Kidney (tissue), 14 donors: ENCODE measurements around the gene MX2. TPM values are rescaled to one million over a fixed set of nuclear protein-coding genes. Genes with fewer than 3 reads are reported as not detected.

Experiments used
- DNase-seq, 5 donors: peaks; one replicate each; pipeline ENCODE4 v3.0.0-alpha.2; 2013 to 2020
- FAIRE-seq: peaks from 2 replicates; lab custom pipeline; 2012; peaks lifted over from hg19 to GRCh38; lab: Jason Lieb, UNC
- H3K27ac ChIP-seq, 2 donors: one replicate each; pipeline ENCODE4 v1.7.0; 2013; ENCODE audit warnings: low read depth in 2 of 2, low read length in 2 of 2, inconsistent platforms in 1 of 2
- H3K27me3 ChIP-seq: one replicate; pipeline ENCODE4 v1.7.1; 2013; ENCODE audit warnings: low read length, inconsistent platforms; ENCODE audit not compliant: control insufficient read depth, insufficient read depth
- H3K36me3 ChIP-seq, 3 donors: one replicate each; pipeline versions ENCODE4 v1.7.0 to v1.7.1; 2013; ENCODE audit warnings: low read length in 3 of 3, control low read depth in 1 of 3, inconsistent platforms in 1 of 3; ENCODE audit not compliant: insufficient read depth in 3 of 3, control insufficient read depth in 2 of 3
- H3K4me1 ChIP-seq, 3 donors: one replicate each; pipeline versions ENCODE4 v1.7.0 to v1.7.1; 2013; ENCODE audit warnings: low read length in 3 of 3, inconsistent platforms in 1 of 3, low read depth in 1 of 3; ENCODE audit not compliant: control insufficient read depth in 2 of 3, insufficient read depth in 2 of 3
- H3K4me3 ChIP-seq, 3 donors: one replicate each; pipeline versions ENCODE4 v1.7.0 to v1.8.1; 2013; ENCODE audit warnings: low read length in 3 of 3, control low read depth in 1 of 3, inconsistent platforms in 1 of 3
- H3K9ac ChIP-seq, 3 donors: one replicate each; pipeline versions ENCODE4 v1.7.0 to v1.7.1; 2013; ENCODE audit warnings: low read length in 3 of 3, control low read depth in 1 of 3, inconsistent platforms in 1 of 3
- H3K9me3 ChIP-seq, 3 donors: one replicate each; pipeline versions ENCODE4 v1.7.0 to v1.7.1; 2013; ENCODE audit warnings: low read length in 3 of 3, control low read depth in 1 of 3, inconsistent platforms in 1 of 3; ENCODE audit not compliant: control insufficient read depth in 2 of 3, insufficient read depth in 1 of 3
- CTCF ChIP-seq: IDR thresholded peaks from 3 replicates; pipeline ENCODE4 v1.5.1; 2012; ENCODE audit warnings: mild to moderate bottlenecking, moderate library complexity, borderline replicate concordance; ENCODE audit not compliant: insufficient read depth; ENCODE audit errors: extremely low read depth
- intact Hi-C: fragments of 100-400 bp; cut with DNase I; formaldehyde crosslinking; loops from one replicate; pipeline ENCODE4 v1.11.1; 2022
- polyA plus RNA-seq: library from polyadenylated mRNA; stranded (reverse); fragments of 350-450 nt; fragmentation: Illumina TruSeq; extraction: RNeasy Lipid Tissue Mini Kit (QIAGEN cat#74804); gene quantifications from one replicate; pipeline ENCODE4 v1.2.3, GENCODE V29; 2014; ENCODE audit warnings: low read depth, low replicate concordance; ENCODE audit not compliant: insufficient read depth
- total RNA-seq: library from RNA; stranded (reverse); fragmentation: NEBNext Ultra II Directional; extraction: Animal tissue kit (Norgen Biotek cat#: 25700); gene quantifications from one replicate; pipeline ENCODE4 v1.2.1, GENCODE V29; 2021
- donor health status: control.
- donor health status: control.
- donor health status: control.
- donor health status: control.
- donor health status: control.
- donor health status: DM: yes; HTN: yes; CAD: no.
- donor health status: Normal renal cell carcinoma (clear cell type).

Gene MX2
- total and polyA plus RNA-seq, 2 donors from 2014 or later, result 4.3 to 11.7 TPM

GRCh38 chr21:41435706-41436105 lies 73.9 kb downstream of the MX2 start:
- H3K9ac ChIP-seq, result no peak overlapping the region
- FAIRE-seq, result no peak

DNA sequence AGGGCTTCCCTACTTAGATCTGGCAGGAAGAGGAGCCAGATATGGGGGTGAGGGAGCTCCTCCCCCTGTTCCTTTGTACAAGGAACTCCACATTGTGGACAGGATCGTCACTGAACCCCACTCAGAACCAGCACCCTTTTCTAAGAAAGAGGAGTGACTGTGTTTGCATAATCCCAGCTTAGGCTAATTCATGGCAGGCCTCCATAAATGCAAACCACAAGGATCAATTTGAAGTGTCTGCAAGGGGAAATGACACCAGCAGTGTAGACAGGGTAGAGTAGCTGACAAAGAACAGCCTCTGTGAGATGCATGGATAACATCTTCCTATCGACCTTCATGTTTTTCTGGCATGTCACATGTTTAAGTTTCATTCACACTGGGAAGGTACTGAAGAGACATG lies 75.9 kb downstream of the MX2 start:
- no peak overlapping the region for H3K9ac ChIP-seq
- no peak for DNase-seq
- intact Hi-C loops, result no loop called here
- no peak for FAIRE-seq
- no peaks in the 10 kb centered on the region for H3K4me1 ChIP-seq
- peaks cover 0 to 29% (median 20%) of the 10 kb centered on the region in 3 donors for H3K36me3 ChIP-seq
- no peak for TF ChIP-seq CTCF
- no peak overlapping the region for H3K4me3 ChIP-seq
- H3K9me3 ChIP-seq, result no peaks in the 10 kb centered on the region
- H3K27me3 ChIP-seq, result no peaks in the 10 kb centered on the region
- H3K27ac ChIP-seq, result no peak overlapping the region

More at GRCh38 chr21:41435706-41436105, 73.9 kb downstream of the MX2 start:
- peaks cover 0 to 27% (median 14%) of the 10 kb centered on the region in 3 donors for H3K36me3 ChIP-seq
- no peaks in the 10 kb centered on the region for H3K27me3 ChIP-seq
- H3K9me3 ChIP-seq, result no peaks in the 10 kb centered on the region
- DNase-seq, result no peak
- H3K4me3 ChIP-seq, result no peak overlapping the region
- no peak overlapping the region for H3K27ac ChIP-seq
- no peak for TF ChIP-seq CTCF
- intact Hi-C loops, result no loop called here
- no peaks in the 10 kb centered on the region for H3K4me1 ChIP-seq

DNA sequence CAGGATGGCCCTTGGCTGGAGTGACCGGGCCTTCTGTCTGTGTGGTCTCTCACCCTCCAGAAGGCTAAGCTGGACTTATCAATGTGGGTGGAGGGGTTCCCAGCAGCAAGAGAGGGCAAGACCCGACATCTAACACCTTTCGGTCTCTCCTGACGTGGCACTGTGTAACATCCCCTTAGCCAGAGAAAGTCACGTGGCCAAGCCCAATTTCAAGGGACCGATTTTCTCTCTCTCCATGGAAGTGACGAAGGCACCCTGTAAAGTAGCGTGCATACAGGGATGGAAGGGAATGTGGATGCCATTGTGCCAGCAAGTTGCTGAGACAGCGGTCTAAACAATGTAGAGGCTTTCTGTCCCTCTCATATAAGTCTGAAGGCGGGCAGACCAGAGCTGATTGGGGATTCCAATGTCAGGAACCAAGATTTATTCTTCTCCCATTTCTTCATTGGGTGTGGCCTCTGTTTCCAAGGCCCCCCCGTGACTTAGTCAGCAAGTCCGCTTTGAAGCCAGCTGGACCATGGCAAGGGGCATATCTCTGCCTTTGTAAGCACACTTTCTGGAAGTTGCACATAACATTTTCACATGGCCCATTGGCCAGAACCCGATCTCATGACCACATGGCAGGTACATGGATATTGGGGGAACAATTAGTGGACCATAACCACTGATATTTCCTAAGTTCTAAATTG lies 76.7 kb downstream of the MX2 start:
- no peak for TF ChIP-seq CTCF
- no peak overlapping the region for H3K9ac ChIP-seq
- no peak overlapping the region for H3K27ac ChIP-seq
- intact Hi-C loops, result no loop called here
- FAIRE-seq (no peak), DNase-seq (no peak)
- peaks cover 0 to 30% (median 20%) of the 10 kb centered on the region in 3 donors for H3K36me3 ChIP-seq
- no peak overlapping the region for H3K4me3 ChIP-seq
- no peaks in the 10 kb centered on the region for H3K4me1 ChIP-seq
- no peaks in the 10 kb centered on the region for H3K27me3 ChIP-seq
- H3K9me3 ChIP-seq, result no peaks in the 10 kb centered on the region
